ENCODE results near the gene BRK1. TPM values are rescaled to one million over a fixed set of nuclear protein-coding genes. Genes with fewer than 3 reads are reported as not detected.
"Not testable (repeated sequence)": the region's sequence is repeated elsewhere in the genome, so short reads cannot be mapped to it uniquely, and the experiment has no call there.

The BRK1 gene
- total and polyA plus RNA-seq, 10 donors = 69.8 to 215 (median 94.1) TPM

DNA sequence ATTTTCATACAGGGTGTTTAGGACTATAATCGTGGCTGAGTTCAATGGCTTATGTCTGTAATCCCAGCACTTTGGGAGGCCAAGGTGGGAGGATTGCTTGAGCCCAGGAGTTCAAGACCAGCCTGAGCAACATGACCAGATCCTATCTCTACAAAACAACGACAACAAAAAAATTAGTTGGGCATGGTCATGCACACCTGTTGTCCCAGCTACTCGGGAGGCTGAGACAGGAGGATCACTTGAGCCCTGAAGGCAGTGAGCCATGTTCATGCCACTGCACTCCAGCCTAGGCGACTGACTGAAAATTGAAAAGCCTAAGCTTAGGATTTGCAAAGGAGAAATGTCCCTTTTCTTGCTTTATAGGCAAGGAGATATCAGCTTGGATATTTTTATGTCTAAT, 1.5 kb downstream of the BRK1 start:
- intact Hi-C loops (cut with DNase I; ENCODE audit: low total_unique reads) = no loop called here
- peak overlapping the region in 7 of 8 donors; percentile 88 to 96 (median 95) for H3K4me3 ChIP-seq
- 84 to 95% (median 89%) methylated on average over 4 of the region's 4 CpGs for WGBS, 5 donors

DNA sequence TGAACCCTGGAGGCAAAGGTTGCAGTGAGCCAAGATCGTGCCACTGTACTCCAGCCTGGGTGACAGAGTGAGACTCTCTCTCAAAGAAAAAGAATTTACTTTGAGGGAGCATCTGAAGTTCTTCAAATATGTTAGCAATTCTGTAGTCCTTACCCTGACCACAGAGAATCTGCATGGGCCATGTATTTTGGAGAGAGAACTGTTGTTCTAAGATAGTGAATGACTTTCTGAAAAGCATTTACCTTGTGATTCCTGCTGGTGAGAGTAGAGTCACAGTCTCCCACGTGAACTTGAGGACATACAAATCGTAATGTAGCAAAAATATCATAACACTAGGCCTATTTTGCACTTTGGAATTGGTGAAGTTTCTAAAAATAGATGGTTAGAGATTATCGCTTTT, 3.9 kb downstream of the BRK1 start:
- intact Hi-C loops (cut with DNase I; ENCODE audit: low total_unique reads) = no loop called here
- H3K27me3 ChIP-seq (replicated peaks in 1 of 7) = no peaks in the 10 kb centered on the region
- H3K36me3 ChIP-seq = peaks cover 0 to 60% (median 6%) of the 10 kb centered on the region in 6 donors
- H3K27ac ChIP-seq = no peak overlapping the region
- H3K9me3 ChIP-seq = no peaks in the 10 kb centered on the region
- TF ChIP-seq POLR2AphosphoS5 (IDR thresholded peaks at IDR 0.05) (no peak), POLR2A (IDR thresholded peaks at IDR 0.05) (no peak)
- TF ChIP-seq, protein P1, sequence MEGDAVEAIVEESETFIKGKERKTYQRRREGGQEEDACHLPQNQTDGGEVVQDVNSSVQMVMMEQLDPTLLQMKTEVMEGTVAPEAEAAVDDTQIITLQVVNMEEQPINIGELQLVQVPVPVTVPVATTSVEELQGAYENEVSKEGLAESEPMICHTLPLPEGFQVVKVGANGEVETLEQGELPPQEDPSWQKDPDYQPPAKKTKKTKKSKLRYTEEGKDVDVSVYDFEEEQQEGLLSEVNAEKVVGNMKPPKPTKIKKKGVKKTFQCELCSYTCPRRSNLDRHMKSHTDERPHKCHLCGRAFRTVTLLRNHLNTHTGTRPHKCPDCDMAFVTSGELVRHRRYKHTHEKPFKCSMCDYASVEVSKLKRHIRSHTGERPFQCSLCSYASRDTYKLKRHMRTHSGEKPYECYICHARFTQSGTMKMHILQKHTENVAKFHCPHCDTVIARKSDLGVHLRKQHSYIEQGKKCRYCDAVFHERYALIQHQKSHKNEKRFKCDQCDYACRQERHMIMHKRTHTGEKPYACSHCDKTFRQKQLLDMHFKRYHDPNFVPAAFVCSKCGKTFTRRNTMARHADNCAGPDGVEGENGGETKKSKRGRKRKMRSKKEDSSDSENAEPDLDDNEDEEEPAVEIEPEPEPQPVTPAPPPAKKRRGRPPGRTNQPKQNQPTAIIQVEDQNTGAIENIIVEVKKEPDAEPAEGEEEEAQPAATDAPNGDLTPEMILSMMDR (IDR thresholded peaks at IDR 0.05 in 8 of 11, conservative IDR thresholded peaks at IDR 0.05 in 3 of 11) = no peak
- 85 to 94% (median 88%) methylated on average over 4 of the region's 4 CpGs for WGBS, 5 donors
- no peak for DNase-seq
- no peak overlapping the region for H3K4me3 ChIP-seq
- peaks cover 18 to 80% (median 45%) of the 10 kb centered on the region in 6 donors for H3K4me1 ChIP-seq

More for the DNA sequence above, 1.5 kb downstream of the BRK1 start:
- H3K36me3 ChIP-seq = peaks cover 0 to 39% (median 0%) of the 10 kb centered on the region in 6 donors
- no peaks in the 10 kb centered on the region for H3K27me3 ChIP-seq (replicated peaks in 1 of 7)
- TF ChIP-seq, protein P1 (IDR thresholded peaks at IDR 0.05 in 8 of 11, conservative IDR thresholded peaks at IDR 0.05 in 3 of 11) = no peak
- TF ChIP-seq POLR2A (IDR thresholded peaks at IDR 0.05) (no peak), POLR2AphosphoS5 (IDR thresholded peaks at IDR 0.05) (no peak)
- no peak overlapping the region for H3K27ac ChIP-seq
- peaks cover 18 to 59% (median 44%) of the 10 kb centered on the region in 6 donors for H3K4me1 ChIP-seq
- DNase-seq = no peak
- no peaks in the 10 kb centered on the region for H3K9me3 ChIP-seq

DNA sequence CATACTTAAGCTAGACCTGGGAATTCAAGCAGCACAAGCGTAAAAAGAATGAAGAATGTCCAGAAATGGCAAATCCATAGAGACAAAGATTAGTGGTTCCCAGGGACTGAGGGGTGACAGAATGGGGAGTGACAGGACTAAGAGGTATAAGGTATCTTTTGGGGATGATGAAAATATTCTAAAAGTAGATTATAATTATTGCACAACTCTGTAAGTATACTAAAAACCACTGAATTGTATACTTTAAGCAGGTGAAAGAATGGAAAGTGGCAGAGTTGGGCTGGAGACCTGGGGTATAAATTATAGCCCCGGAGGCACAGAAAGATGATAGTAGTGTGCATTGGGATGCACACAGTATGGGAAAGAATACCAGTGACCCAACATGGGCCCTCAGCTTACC, 5.6 kb downstream of the BRK1 start:
- WGBS, 5 donors = 90 to 98% (median 93%) methylated on average over 2 of the region's 2 CpGs
- TF ChIP-seq POLR2AphosphoS5 (IDR thresholded peaks at IDR 0.05) (no peak), POLR2A (IDR thresholded peaks at IDR 0.05) (no peak)
- TF ChIP-seq, protein P1 (IDR thresholded peaks at IDR 0.05 in 8 of 11, conservative IDR thresholded peaks at IDR 0.05 in 3 of 11) = no peak
- DNase-seq = no peak

DNA sequence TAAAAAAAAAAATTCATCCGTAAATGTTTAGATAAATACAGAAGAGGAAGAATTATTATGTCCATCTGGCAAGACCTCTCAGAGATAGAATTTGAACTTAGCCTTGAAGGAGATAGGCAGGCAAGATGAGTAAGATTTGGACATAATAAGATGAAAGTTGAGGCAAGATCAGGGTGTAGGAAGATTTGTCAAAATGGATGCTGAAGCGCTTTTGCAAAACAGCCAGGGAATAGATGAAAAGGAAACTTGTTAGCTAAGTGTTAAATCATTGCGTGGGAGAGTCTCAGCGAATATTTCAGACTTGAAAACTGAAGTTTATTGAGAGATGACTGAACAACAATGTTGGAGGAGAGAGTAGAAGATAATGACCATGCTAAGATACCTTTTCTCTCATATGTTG, 7.2 kb downstream of the BRK1 start:
- H3K36me3 ChIP-seq = peaks cover 0 to 93% (median 35%) of the 10 kb centered on the region in 6 donors
- DNase-seq = no peak
- peaks cover 5 to 55% (median 19%) of the 10 kb centered on the region in 6 donors for H3K4me1 ChIP-seq
- no peaks in the 10 kb centered on the region for H3K27me3 ChIP-seq (replicated peaks in 1 of 7)
- WGBS, 5 donors = 80 to 88% (median 85%) methylated on average over 4 of the region's 4 CpGs
- no peak overlapping the region for H3K4me3 ChIP-seq
- no peak for TF ChIP-seq POLR2A (IDR thresholded peaks at IDR 0.05)
- TF ChIP-seq, protein P1 (IDR thresholded peaks at IDR 0.05 in 8 of 11, conservative IDR thresholded peaks at IDR 0.05 in 3 of 11) = no peak
- TF ChIP-seq POLR2AphosphoS5 (IDR thresholded peaks at IDR 0.05) = no peak
- H3K9me3 ChIP-seq = no peaks in the 10 kb centered on the region
- no peak overlapping the region for H3K27ac ChIP-seq
- intact Hi-C loops (cut with DNase I; ENCODE audit: low total_unique reads) = no loop called here

More for the DNA sequence above, 5.6 kb downstream of the BRK1 start:
- Histone ChIP-seq H3K4me1 (peaks cover 18 to 72% (median 35%) of the 10 kb centered on the region in 6 donors), H3K27me3 (replicated peaks in 1 of 7) (no peaks in the 10 kb centered on the region), H3K9me3 (no peaks in the 10 kb centered on the region), H3K36me3 (peaks cover 0 to 77% (median 18%) of the 10 kb centered on the region in 6 donors), H3K27ac (no peak overlapping the region), H3K4me3 (no peak overlapping the region)
- intact Hi-C loops (cut with DNase I; ENCODE audit: low total_unique reads) = no loop called here

DNA sequence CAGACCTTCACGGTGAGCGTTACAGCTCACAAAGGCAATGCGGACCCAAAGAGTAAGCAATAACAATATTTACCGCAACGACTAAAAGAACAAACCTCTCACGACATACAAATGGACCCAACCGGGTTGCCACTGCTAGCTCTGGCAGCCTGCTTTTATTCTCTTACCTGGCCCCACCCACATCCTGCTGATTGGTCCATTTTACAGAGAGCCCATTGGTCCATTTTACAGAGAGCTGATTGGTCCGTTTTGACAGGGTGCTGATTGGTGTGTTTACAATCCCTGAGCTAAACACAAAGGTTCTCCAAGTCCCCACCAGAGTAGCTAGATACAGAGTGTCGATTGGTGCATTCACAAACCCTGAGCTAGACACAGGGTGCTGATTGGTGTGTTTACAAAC, 20.4 kb downstream of the BRK1 start:
- H3K27ac ChIP-seq; H3K4me3 ChIP-seq; DNase-seq; H3K9me3 ChIP-seq; intact Hi-C loops (cut with DNase I; ENCODE audit: low total_unique reads); H3K36me3 ChIP-seq; H3K4me1 ChIP-seq; H3K27me3 ChIP-seq (replicated peaks in 1 of 7): not testable (repeated sequence)
- WGBS, 5 donors = 87 to 93% (median 92%) methylated on average over 8 to 9 of the region's 9 CpGs

All from spleen (tissue), 11 donors.